Measurements from ENCODE around the gene MAGEC3.

Gene MAGEC3

DNA sequence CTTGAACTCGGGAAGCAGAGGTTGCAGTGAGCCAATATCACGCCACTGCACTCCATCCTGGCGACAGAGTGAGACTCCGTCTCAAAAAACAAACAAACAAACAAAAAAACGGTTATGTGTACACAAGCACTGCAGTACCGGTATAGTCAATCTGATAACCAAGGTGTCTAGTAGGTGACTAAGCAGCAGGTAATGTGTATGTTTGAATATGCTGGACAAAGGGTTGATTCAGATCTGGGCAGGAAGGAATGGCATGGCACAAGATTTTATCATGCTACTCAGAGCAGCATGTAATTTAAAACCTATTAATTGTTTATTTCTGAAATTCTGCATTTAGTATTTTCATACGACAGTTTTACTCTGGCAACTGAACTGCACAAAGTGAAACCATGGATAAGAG, 107.3 kb downstream of the MAGEC3 start:
- DNase-seq (ENCODE audit: low spot score) = no peak

DNA sequence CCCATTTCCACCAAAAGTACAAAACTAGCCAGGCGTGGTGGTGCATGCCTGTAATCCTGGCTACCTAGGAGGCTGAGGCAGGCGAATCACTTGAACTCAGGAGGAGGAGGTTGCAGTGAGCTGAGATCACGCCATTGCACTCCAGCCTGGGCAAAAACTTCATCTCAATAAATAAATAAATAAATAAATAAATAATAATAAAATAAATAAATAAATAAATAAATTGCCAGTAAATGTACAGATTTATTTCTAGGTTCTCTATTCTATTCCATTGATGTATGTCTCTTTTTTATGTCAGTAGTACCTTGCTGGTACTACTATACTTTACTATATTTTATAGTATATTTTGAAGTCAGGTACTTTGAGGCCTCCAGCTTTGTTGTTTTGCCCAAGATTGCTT, 109.2 kb downstream of the MAGEC3 start:
- no peak for DNase-seq (ENCODE audit: low spot score)

Data from D341Med (cell line).